Glomerular visceral epithelial cell (primary cell): ENCODE results near the gene FUBP3.
"Not testable (repeated sequence)": the region's sequence is repeated elsewhere in the genome, so short reads cannot be mapped to it uniquely, and the experiment has no call there.

Source experiments
- DNase-seq: peaks from one replicate; pipeline ENCODE4 v3.0.0-alpha.2; 2016; ENCODE audit errors: extremely low spot score

FUBP3 gene

DNA sequence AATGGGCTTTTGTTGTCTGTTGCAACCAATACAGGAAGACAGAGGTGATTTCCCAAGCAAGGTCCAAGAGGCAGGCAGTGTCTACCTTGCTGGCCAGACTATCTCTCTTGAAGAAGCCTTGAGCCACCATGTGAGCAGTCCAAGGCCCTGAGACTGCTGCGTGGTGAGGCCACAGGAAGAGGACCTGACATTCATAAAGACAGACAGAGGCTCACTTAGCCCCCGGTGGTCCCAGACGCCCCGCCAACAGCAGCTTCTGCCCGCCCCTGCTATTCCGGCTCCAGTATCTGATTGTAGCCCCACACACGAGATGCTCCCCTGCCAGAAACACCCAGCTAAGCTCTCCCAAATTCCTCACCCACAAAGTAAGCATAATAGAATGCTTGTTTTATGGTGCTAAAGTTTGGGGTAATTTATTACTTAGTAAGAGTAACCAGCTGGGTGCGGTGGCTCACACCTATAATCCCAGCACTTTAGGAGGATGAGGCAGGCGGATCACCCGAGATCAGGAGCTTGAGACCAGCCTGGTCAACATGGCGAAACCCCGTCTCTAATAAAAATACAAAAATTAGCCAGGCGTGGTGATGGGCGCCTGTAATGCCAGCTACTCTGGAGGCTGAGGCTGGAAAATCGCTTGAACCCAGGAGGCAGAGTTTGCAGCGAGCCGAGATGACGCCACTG, 22.8 kb upstream of the FUBP3 start:
- DNase-seq: no peak

- no peak for DNase-seq
Measured at GRCh38 chr9:130557077-130557468, 22.3 kb upstream of the FUBP3 start.

DNA sequence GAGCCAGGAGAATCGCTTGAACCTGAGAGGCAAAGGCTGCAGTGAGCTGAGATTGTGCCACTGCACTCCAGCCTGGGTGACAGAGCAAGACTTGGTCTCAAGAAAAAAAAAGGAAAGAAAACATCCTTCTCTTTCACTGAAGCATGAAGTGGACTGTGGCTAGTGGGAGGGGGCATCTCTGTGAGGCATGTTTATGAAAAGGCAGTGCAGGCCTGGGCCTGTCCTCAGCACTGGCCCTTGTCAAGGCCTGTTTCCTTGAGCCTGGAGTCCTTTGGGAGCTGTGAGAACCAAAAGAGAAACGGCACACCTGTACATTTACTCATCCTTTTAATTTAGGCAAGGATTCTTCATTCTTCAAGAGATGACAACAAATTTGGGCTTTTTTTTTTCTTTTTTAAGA, 18.3 kb upstream of the FUBP3 start:
- peak; percentile 56 for DNase-seq

GRCh38 chr9:130562525-130562924, 16.9 kb upstream of the FUBP3 start:
- DNase-seq: not testable (repeated sequence)

DNA sequence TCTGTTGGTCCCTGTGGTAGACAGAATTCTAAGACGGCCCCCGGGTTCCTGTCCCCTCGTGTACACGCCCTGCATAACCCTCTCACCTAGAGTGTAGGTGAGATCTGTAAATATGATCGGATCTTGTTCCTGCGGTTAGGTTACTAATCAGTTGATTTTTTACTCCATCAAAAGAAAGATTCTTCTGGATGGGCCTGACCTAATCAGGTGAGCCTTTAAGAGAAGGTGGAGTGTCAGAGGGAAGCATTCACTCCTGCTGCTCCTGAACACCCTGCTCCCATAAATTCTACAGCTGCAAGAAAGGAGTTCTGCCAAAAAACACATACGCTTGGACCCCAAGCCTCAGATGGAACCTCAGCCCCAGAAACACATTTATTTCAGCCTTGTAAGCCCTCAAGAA, 15.6 kb upstream of the FUBP3 start:
- no peak for DNase-seq

DNA sequence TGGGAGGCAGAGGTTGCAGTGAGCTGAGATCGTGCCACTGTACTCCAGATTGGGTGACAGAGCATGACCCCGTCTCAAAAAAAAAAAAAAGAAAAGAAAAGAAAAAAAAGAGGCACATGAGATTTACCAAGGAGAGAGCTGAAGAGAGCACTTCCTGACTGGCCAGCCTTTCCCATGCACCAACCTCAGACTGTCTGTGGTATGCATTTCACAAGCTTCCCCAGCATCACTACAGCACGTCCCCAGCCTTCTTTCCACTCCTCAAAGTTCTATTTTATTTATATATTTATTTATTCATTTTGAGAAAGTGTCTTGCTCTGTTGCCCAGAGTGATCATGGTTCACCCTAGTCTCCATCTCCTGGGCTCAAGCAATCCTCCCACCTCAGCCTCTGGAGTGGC, 13.6 kb upstream of the FUBP3 start:
- DNase-seq: no peak

- peak; percentile 71 for DNase-seq
Measured at GRCh38 chr9:130570208-130570607, 9.2 kb upstream of the FUBP3 start.

- DNase-seq: no peak
Measured at GRCh38 chr9:130575514-130575913, 3.9 kb upstream of the FUBP3 start.

- no peak for DNase-seq
Measured at GRCh38 chr9:130576176-130576575, 3.2 kb upstream of the FUBP3 start.

DNA sequence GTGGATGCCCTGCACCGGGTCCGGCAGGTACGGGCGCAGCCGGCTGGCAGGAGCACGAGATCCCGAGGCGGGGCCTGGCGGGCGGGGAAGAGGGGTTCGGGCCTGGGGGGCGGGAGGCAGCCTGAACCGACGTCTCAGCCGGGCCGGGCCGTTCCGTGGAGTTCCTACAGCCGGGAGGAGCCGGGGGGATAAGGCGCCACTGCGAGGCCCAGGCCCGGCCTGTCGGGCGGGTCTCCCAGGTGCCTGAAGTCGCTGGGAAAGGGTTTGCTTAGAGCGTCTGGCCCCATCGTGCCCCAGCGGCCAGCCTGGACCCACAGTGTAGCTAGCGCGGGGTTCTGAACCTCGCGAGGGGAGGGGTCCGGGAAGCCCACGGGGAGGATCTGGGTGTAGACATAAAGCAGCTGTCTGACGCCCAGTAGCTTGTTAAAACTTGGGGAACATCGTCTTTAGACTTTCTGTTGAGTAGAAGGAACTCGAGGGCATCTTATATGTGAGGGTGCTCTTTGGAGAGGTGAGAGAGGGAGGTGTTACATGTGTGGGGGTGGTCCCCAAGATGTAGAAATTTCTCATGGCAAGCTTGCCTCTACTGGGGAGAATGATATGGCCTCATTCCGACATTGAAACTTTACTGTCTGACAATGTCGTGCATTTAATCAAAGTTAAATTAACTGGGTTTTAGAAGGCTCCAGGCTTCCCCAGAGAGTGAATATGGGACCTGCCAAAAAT, 524 bp downstream of the FUBP3 start:
- no peak for DNase-seq

GRCh38 chr9:130581766-130582165, 2.4 kb downstream of the FUBP3 start:
- DNase-seq: no peak

DNA sequence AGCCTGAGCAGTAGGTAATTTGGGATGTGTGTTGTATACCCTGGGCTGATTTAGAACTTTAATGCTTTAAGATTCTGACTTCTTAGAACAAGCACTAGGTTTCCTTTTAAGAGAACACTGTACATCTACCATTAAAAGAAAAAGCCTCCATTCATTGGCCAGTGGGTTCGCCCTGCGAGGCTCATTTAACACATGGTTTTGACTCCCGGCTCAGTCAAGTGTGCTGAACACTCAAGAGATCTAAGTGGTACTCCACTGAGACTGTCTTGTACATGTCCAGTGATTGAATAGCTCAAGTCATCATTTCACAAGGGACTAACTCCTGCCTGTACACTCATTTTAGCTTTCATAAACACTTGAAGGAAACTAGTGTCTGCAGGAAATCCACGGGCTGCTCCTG, 3.9 kb downstream of the FUBP3 start:
- DNase-seq: no peak

- no peak for DNase-seq
Measured at GRCh38 chr9:130587921-130588320, 8.5 kb downstream of the FUBP3 start.

DNA sequence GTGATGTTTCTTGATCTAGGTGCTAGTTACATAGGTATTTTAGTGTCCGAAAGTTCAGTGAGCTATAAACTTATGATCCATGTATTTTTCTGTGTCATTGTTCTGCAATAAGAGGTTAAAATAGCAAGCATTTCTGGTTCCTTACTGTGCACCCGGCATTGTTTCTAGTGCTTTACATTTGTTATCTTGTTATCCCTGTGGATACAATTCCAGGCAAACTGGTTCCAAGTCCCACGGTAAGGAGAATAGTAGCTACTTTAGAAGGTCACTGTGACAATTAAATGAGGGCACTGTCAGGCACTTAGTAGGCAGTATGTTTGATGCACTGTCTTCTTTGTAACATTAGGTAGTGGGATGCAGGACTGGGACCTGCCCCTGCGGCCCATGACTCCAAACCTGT, 9.0 kb downstream of the FUBP3 start:
- DNase-seq: no peak

DNA sequence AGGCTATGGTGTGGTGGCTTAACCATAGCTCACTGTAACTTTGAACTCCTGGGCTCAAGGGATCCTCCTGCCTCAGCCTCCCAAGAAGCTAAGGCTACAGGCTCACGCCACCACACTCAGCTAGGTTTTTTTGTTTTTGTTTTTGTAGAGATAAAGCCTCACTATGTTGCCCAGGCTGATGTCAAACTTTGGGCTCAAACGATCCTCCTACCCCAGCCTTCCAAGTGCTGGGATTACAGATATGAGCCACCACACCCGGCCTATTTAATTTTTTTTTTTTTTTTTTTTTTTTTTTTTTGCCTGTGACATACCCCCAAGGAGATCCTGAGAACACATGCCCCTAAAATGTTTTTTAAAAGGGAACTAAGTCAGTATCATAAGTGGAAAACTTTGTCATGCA, 10.4 kb downstream of the FUBP3 start:
- no peak for DNase-seq

DNA sequence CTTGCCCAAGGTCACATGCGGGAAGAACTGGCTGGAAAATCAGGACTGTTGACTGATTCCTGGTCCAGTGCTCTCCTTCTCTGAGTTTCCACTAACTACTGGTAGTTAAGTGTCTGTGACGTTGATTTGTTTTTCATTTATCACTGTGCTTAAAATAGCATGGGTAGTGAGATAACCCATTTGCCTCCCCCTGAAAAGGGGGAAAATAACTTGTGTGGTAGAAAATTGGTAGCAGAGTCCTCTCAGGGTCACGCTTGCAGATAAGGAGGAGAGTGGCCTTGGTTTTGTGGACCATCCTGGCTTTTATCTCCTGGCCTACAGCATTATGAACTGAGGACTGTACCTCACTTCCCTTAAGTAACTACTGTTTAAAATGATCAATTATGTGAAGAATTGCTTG, 10.9 kb downstream of the FUBP3 start:
- DNase-seq: no peak

DNA sequence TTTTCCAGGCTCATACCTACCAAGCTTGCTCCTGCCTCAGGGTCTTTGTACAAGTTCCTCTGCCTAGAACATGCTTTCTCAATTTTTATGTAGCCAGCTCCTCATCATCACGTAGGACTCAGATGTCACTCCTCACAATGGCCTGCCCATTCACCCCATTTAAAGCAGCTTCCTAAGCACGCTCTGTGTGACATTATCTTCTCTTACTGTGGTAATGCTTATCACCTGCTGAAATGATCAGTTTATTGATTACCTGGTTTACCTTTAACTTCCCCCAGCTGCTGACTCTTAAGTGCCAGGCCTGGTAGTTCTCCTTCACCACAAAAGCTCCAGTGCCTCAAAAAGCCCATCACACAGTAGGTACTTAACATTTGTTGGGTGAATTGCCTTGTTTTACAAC, 13.6 kb downstream of the FUBP3 start:
- DNase-seq: no peak

- no peak for DNase-seq
Measured at GRCh38 chr9:130597228-130597627, 17.9 kb downstream of the FUBP3 start.

GRCh38 chr9:130598188-130598587, 18.8 kb downstream of the FUBP3 start:
- DNase-seq: no peak

- no peak for DNase-seq
Measured at GRCh38 chr9:130599625-130600024, 20.2 kb downstream of the FUBP3 start.

- DNase-seq: no peak
Measured at GRCh38 chr9:130601100-130601499, 21.7 kb downstream of the FUBP3 start.

DNA sequence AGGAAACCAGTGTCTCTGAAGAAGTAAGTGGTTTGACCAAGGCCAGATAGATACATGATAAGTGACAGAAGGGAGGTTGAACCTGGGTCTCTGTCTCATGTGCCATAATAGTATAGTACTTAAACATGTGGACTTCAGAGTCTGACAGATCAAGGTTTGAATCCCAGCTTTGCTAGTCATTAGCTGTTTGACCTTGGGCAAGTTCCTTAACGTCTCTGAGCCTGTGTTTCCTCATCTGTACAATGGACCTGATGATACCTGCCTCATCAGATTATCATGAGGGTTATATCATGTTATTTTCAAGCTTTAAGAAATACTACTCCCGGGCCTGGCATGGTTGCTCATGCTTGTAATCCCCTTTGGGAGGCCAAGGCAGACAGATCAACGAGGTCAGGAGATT, 24.9 kb downstream of the FUBP3 start:
- DNase-seq: no peak

- peak; percentile 37 for DNase-seq
Measured at GRCh38 chr9:130606887-130607600, 27.7 kb downstream of the FUBP3 start.
